ENCODE data around the gene MLLT10.

MLLT10 gene

GRCh38 chr10:21655236-21655635 is 121.2 kb downstream of the MLLT10 start:
- no peak for DNase-seq

- no peak for DNase-seq
Measured at GRCh38 chr10:21655687-21656086, 121.7 kb downstream of the MLLT10 start.

GRCh38 chr10:21661087-21661486 is 127.1 kb downstream of the MLLT10 start:
- DNase-seq, result no peak

- DNase-seq, result no peak
Measured at GRCh38 chr10:21661935-21662334, 127.9 kb downstream of the MLLT10 start.

- no peak for DNase-seq
Measured at GRCh38 chr10:21662635-21663034, 128.6 kb downstream of the MLLT10 start.

DNA sequence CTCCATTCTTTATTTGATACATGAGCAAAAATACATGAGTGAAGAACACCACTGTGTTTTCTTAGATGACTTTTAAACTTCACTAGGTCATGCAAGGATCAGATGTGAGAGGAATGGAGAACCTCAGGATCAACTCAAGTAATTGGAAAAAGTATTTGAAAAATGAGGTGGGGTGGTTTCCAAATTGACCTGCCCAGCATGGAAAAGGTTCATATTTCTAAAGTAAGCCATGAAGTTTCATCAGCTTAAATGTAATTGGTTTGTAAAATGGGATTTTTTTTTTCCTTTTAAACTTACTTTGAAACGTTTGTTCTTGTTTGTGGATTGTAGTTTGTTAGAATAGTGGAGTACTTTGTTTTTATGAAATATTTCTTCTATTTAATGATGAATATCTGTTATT is 134.8 kb downstream of the MLLT10 start:
- DNase-seq, result no peak

- DNase-seq, result no peak
Measured at GRCh38 chr10:21670391-21670790, 136.4 kb downstream of the MLLT10 start.

- DNase-seq, result no peak
Measured at GRCh38 chr10:21673668-21674067, 139.6 kb downstream of the MLLT10 start.

DNA sequence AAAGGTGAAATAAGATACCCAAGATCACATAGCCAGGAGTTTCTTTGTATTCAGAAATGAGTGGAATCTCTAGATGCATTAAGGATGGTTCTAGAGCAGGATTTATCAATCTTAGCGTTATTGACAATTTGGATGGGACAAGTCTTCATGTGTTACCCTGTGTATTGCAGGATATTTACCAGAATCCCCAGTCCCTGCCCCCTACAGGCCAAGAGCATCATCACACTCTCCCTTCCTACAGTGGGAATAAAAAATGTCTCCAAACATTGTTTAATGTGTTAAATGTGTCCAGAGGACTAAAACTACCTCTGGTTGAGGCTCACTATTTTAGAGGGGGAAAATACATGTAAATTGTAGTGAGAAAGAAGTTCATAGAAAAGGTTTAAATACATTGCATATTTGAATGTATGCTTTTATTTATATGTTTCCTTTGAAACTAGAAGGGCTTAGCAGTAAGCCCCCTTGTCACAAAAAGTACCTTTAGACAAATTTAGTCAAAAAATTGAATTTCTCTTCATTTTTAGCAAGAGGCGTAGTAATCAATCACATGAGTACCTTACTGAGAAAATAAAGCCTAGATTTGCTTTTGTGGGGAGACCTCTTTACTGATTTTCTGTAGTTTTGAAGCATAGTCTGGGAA is 141.2 kb downstream of the MLLT10 start:
- peak; percentile 48 for DNase-seq

DNA sequence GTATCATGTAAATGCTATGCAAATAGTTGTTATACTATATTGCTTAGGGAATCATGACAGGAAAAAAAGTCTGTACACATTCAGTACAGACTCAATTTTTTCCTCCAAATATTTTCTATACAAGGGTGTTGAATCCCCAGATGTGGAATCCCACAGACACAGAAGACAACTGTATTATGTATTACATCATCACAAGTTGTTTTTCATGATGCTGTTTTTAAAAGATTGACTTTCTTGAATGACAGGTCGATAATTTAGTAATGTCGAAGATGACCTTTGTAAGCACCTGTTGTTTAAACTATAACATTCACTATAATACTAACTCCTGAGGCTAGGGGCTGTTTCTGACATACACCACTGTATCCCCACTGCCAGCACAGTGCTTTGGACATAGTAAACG is 143.5 kb downstream of the MLLT10 start:
- no peak for DNase-seq

DNA sequence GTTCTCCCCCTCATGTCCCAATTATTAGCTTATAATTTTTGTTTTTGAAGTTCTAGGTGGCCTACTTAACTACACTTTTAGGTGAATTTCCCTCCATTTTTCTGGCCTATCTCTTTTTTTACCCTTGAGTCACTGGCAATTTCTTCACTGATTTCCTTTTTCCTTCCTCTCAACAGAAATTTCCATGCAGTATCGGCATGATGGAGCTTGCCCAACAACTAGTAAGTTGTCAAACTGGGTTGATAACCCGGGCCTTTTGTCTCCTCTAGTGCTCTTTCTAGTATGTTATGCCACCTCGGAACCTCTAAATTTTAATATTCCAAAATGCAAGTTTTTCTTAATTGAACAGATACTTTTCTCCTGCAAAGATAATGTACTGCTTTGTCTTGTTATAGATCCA is 147.1 kb downstream of the MLLT10 start:
- DNase-seq, result no peak

GRCh38 chr10:21687266-21688008 is 153.4 kb downstream of the MLLT10 start:
- no peak for DNase-seq

DNA sequence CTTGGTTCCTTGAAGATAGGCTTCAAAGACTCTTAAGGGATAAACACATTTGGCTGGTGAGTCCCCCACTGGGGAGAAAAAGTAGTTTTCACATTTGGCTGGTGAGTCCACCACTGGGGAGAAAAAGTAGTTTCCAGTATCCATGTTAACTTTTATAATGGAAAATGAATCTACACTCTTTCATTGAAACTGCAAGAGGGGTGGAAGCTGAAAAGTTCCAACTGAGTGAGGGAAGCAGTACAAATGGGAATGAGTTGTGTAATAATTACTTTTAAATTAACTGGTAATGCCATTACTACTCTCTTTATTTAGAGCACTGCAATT is 153.9 kb downstream of the MLLT10 start:
- DNase-seq, result no peak

DNA sequence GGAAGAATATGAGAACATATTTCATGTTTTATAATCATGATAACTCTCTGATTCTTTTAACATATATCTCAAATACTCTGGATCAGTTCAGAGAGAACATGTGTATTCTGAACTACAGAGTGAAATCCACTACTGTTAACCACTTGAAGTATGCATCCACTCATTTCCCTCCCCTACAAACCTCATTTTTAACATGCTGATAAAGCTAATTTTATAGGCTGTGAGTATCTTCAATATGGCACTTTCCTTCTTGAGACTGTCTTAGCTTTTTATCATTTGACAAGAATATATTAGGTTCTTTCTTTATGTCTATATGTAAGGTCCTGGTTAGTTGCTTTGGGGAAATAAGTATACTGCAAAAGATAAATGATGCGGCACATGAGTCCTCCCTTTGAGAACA is 154.8 kb downstream of the MLLT10 start:
- DNase-seq, result no peak

DNA sequence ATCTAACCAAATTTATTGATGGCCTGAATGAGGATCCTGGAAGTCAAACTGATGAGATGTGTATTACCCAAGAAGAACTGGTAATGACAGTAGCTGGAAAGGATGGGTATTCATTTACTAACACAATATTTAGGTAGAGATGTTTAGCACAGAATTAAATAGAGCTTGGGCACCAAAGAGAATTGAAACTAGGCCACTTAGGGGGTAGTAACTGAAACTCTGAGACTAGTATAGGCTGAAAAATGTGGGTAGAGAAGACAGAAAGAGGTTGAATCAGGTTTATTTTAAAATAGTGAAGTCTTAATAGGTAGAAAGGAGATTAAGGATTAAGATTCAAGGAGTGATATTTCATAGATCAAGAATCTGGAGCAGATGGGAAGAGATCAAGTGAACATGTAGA is 155.8 kb downstream of the MLLT10 start:
- DNase-seq, result no peak

- no peak for DNase-seq
Measured at GRCh38 chr10:21692916-21693315, 158.9 kb downstream of the MLLT10 start.

DNA sequence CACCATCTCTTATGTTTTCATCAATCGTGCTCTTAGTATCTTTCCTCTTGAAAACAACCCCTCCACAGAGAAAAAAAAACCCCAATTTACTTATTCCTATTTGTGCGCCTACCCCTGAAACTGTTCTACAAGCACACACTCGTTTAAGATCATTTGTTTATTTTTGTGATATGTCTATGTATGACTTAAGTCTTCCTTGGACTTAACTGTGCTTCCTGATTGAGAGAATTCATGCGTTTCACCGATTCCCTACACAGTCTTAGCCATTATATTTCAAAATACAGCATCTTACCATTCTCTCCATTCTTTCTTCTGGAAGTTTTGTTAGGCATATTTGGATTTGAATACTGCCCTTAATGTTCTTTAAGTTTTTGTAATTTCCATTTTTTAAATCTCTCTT is 159.4 kb downstream of the MLLT10 start:
- no peak for DNase-seq

DNA sequence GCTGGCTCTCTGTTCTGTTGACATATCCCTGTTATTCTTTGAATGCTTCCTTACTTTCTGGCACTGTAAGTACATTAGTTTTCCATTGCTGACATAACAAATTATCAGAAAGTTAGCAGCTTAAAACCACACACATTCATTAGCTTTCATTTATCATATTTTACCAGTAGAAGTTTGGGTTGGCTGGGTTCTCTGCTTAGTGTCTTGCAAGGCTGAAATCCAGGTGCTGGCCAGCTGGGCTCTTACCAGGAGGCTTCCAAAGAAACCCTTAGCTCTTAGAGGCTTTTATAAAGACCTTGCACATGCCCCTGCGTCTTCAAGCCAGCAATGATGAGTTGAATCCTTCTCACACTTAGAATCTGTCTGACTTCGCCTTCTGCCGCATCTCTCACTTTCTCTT is 160.6 kb downstream of the MLLT10 start:
- DNase-seq, result no peak

- DNase-seq, result no peak
Measured at GRCh38 chr10:21696302-21696701, 162.3 kb downstream of the MLLT10 start.

DNA sequence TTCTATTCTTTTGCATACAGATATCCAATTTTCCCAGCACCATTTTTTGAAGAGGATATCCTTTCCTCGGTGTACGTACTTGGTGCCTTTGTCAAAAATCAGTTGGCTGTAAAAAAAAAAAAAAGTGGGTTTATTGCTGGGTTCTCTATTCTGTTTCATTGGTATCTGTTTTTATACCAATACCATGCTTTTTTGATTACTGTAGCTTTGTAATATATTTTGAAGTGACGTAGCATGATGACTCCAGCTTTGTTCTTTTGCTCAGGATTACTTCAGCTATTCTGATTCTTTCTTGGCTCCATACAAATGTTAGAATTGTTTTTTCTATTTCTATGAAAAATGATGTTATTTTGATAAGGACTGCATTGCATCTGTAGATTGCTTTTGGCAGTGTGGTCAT is 165.5 kb downstream of the MLLT10 start:
- DNase-seq, result no peak

- no peak for DNase-seq
Measured at GRCh38 chr10:21700474-21700873, 166.4 kb downstream of the MLLT10 start.

DNA sequence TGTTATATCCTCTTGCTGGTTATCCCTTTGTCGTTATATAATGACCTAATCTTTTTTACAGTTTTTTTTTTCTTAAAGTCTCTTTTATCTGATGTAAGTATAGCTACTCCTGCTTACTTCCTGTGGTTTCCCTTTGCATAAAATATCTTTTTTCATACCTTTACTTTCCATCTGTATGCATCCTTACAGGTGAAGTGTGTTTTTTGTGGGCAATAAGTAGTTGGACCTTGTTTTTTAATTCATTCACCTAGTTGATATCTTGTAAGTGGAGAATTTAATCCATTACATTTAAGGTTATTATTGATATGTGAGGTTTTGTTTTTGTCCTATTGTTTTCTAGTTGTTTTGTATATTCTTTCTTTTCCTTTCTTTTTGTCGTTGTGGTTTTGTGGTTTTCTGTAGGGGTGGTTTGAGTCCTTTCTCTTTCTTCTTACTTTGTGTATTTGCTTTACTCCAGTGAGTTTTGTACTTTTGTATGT is 168.6 kb downstream of the MLLT10 start:
- peak; percentile 25 for DNase-seq

DNA sequence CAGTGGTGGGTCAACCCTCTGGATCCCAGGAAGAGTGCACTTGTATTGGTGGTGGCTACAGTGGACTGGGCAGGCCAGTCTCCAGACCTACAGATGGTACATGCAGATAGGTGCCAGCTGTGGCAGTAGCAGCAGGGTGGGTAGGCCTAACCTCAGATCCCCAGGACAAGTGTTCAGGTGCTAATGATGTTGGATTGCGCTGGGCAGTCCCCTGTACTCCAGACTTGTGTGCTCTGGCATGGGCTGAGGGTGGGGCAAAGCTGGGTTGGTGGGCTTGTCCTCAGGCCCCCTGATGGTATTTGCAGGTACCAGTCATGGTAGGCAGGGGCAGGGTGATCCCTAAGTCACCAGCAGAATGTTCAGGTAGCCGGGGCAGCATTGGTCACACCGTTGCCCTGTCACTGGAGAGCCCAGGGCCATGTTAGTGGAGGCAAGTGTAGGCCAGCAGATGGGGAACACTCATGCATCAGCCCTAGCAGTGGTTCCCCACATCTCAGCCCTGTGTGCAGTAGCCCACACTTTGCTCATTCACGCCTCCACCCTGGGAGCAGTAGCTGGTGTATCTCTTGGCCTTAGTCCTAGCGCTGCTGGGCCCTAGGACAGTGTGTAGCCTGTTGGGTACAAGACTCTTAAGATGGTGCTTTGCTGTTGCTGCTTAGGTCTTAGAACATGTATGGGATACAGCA is 171.3 kb downstream of the MLLT10 start:
- DNase-seq, result no peak

GRCh38 chr10:21705828-21706176 is 171.8 kb downstream of the MLLT10 start:
- no peak for DNase-seq
